ENCODE results near the gene LTA.

Gene LTA, protein sequence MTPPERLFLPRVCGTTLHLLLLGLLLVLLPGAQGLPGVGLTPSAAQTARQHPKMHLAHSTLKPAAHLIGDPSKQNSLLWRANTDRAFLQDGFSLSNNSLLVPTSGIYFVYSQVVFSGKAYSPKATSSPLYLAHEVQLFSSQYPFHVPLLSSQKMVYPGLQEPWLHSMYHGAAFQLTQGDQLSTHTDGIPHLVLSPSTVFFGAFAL

GRCh38 chr6:31572041-31572911, at the start of gene LTA:
LTA (plus strand) TSS chr6:31572289; CDS start chr6:31572743, 454 bp downstream.
- no peak for TF ChIP-seq MYC (IDR thresholded peaks at IDR 0.05; ENCODE audit: low read depth, low read length)
- no peak within 1 kb of the TSS for H3K4me3 ChIP-seq (ENCODE audit: low read depth, low read length)
- no peak for DNase-seq (ENCODE audit: low read depth)

DNA sequence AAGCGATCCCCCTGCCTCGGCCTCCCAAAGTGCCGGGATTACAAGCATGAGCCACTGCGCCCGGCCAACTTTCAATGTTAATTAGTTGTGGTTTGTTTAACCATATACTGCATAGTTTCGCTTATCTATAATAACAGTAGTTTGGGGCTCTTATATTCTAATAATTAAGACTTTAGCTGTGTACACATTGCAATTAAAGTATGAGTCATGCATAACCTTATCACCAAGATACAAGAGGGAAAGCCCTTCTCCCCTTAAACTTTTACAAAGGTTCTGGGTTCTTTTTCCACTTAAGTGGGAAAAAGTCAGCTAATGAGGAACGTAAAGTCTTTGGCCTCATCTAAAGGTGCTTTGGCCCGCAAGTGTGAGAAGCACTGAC, 46.5 kb upstream of the LTA start:
- no peak for DNase-seq (ENCODE audit: low read depth)
- TF ChIP-seq CTCF (IDR thresholded peaks at IDR 0.05; ENCODE audit: low read depth, low read length) (no peak), POLR2A (IDR thresholded peaks at IDR 0.05; ENCODE audit: extremely low read depth, insufficient read length) (no peak), MYC (IDR thresholded peaks at IDR 0.05; ENCODE audit: low read depth, low read length) (no peak)
- TF ChIP-seq, protein P1, sequence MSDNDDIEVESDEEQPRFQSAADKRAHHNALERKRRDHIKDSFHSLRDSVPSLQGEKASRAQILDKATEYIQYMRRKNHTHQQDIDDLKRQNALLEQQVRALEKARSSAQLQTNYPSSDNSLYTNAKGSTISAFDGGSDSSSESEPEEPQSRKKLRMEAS (IDR thresholded peaks at IDR 0.05; ENCODE audit: low read depth, low read length) = no peak
- no peak overlapping the region for H3K4me3 ChIP-seq (ENCODE audit: low read depth, low read length)

DNA sequence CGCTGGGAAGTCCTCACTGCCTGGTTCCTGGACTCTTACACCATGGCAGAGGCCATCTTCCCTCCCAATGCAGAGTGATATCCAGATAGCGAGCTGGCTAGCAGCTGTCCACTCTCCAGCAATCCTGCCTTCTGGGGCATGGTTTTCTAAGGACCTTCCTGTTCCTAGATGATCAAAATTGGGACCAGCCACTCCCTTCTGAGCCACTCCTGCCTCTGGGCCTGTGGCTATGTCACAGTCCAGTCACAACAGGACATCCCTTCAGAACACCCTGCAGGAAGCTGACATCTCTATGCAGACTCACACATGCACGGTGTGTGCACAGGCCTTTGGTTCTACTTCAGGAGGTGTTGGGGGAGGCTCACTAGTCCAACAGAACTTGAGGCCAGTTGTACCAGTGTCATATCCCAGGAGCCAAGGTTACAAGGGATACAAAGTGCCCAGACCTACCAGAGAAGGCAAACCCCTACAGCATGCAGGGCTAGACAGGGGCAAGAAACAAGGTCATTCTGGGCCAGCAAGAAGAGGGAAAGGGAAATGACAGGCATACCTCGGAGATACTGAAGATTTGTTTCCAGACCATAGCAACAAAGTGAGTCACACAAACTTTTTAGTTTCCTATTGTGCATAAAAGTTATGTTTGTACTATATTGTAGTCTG, 46.0 kb upstream of the LTA start:
- DNase-seq (ENCODE audit: low read depth) = no peak
- H3K4me3 ChIP-seq (ENCODE audit: low read depth, low read length) = no peak overlapping the region
- TF ChIP-seq CTCF (IDR thresholded peaks at IDR 0.05; ENCODE audit: low read depth, low read length) (no peak), POLR2A (IDR thresholded peaks at IDR 0.05; ENCODE audit: extremely low read depth, insufficient read length) (no peak), MYC (IDR thresholded peaks at IDR 0.05; ENCODE audit: low read depth, low read length) (no peak)
- TF ChIP-seq, protein P1 (IDR thresholded peaks at IDR 0.05; ENCODE audit: low read depth, low read length) = no peak

DNA sequence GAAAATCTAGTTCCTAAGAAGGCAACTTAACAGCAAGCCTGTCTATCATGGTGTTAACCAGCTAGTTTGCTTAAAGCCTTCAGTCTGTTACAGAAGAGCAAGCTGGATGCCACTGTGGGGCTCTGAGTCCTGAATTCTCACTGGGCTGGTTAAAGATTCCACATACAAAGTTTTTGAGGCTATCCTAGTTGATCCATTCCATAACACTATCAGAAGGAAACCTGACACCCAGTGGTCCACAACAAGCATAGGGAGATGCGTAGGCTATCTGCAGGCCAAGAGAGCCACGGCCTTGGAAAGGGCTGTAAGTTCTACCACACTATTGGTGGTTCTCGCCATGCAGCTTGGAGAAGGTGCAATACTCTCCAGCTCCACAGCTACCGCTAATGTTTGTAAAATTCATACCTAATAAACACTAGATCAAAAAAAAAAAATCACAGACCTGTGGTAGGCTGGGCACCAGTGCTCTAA, 43.7 kb upstream of the LTA start:
- H3K4me3 ChIP-seq (ENCODE audit: low read depth, low read length) = no peak overlapping the region
- TF ChIP-seq, protein P1 (IDR thresholded peaks at IDR 0.05; ENCODE audit: low read depth, low read length) = no peak
- TF ChIP-seq CTCF (IDR thresholded peaks at IDR 0.05; ENCODE audit: low read depth, low read length) (no peak), POLR2A (IDR thresholded peaks at IDR 0.05; ENCODE audit: extremely low read depth, insufficient read length) (no peak), MYC (IDR thresholded peaks at IDR 0.05; ENCODE audit: low read depth, low read length) (no peak)
- peak; percentile 32 for DNase-seq (ENCODE audit: low read depth)

DNA sequence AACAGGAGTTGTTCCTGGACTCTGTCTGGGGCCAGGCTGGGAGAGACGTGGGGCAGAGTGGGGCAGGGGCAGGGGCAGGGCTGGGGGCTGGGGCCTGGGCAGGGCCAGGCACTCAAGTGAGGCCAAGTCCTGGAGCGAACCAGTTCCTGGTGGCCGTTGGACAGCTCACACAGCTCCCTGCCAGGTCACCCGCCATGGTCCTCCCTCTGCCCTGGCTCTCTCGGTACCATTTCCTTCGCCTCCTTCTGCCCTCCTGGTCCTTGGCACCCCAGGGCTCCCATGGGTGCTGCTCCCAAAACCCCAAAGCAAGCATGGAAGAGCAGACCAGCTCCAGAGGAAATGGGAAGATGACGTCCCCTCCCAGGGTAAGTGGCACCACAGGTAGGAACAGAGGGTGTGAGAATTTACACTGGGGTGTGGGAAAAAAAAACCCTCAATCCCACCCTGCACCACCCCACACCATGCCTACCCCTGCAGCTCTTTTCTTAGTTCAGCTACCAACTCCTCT, 43.2 kb upstream of the LTA start, which contains the start of gene MCCD1:
TSS of gene MCCD1 (plus strand) at position 142 of the 508 bp plus-strand sequence. CDS start at position 195, 53 bp downstream.
- TF ChIP-seq MYC (IDR thresholded peaks at IDR 0.05; ENCODE audit: low read depth, low read length) (no peak), POLR2A (IDR thresholded peaks at IDR 0.05; ENCODE audit: extremely low read depth, insufficient read length) (no peak), CTCF (IDR thresholded peaks at IDR 0.05; ENCODE audit: low read depth, low read length) (no peak)
- TF ChIP-seq, protein P1 (IDR thresholded peaks at IDR 0.05; ENCODE audit: low read depth, low read length) = no peak
- no peak within 1 kb of the TSS for H3K4me3 ChIP-seq (ENCODE audit: low read depth, low read length)
- DNase-seq (ENCODE audit: low read depth) = peak; percentile 18

All from NB4 (cell line).